HUDEP-2 (cell line): Measurements from ENCODE around the gene AQP1.
A peak's percentile ranks its signal among the peaks of the same experiment; 100 is the strongest.

Experiments
- DNase-seq, 76 experiments: peaks; one replicate each; lab custom pipeline; 2025; ENCODE audit not compliant: unreplicated experiment in 76 of 76; lab: John Stamatoyannopoulos, UW

The AQP1 gene

GRCh38 chr7:30911561-30911969 lies at the start of gene AQP1:
TSS of gene AQP1 (plus strand) at chr7:30911853. CDS start at chr7:30911910, 57 bp downstream.
- DNase-seq, result peak in 40 of 76 experiments; percentile 6 to 83 (median 40)

- no peak for DNase-seq
These were observed 48.5 kb upstream of the AQP1 start for GRCh38 chr7:30862995-30863705.

GRCh38 chr7:30863706-30864035 lies 48.0 kb upstream of the AQP1 start:
- no peak for DNase-seq

- DNase-seq, result no peak
These were observed 47.6 kb upstream of the AQP1 start for GRCh38 chr7:30864101-30864500.

- DNase-seq, result no peak
These were observed 46.6 kb upstream of the AQP1 start for GRCh38 chr7:30865076-30865475.

GRCh38 chr7:30865821-30866220 lies 45.8 kb upstream of the AQP1 start:
- DNase-seq, result no peak

GRCh38 chr7:30866939-30867338 lies 44.7 kb upstream of the AQP1 start:
- DNase-seq, result no peak

- DNase-seq, result no peak
These were observed 44.2 kb upstream of the AQP1 start for GRCh38 chr7:30867483-30867882.

- DNase-seq, result no peak
These were observed 41.6 kb upstream of the AQP1 start for GRCh38 chr7:30869794-30870611.

GRCh38 chr7:30870821-30871518 lies 40.7 kb upstream of the AQP1 start:
- no peak for DNase-seq

GRCh38 chr7:30871655-30872054 lies 40.0 kb upstream of the AQP1 start:
- no peak for DNase-seq

- no peak for DNase-seq
These were observed 38.4 kb upstream of the AQP1 start for GRCh38 chr7:30873207-30873606.

- no peak for DNase-seq
These were observed 38.0 kb upstream of the AQP1 start for GRCh38 chr7:30873656-30874055.

GRCh38 chr7:30874656-30875302 lies 36.9 kb upstream of the AQP1 start:
- no peak for DNase-seq

GRCh38 chr7:30877015-30877769 lies 34.5 kb upstream of the AQP1 start:
- DNase-seq, result no peak

GRCh38 chr7:30877993-30878392 lies 33.7 kb upstream of the AQP1 start:
- no peak for DNase-seq

- no peak for DNase-seq
These were observed 32.2 kb upstream of the AQP1 start for GRCh38 chr7:30879139-30880124.

GRCh38 chr7:30880125-30880720 lies 31.4 kb upstream of the AQP1 start:
- no peak for DNase-seq

- no peak for DNase-seq
These were observed 30.7 kb upstream of the AQP1 start for GRCh38 chr7:30880941-30881340.
